Uterus (tissue), 4 donors: ENCODE measurements around the gene PRSS53. TPM values are rescaled to one million over a fixed set of nuclear protein-coding genes. Genes with fewer than 3 reads are reported as not detected.

Experiments
- DNase-seq, 2 donors: peaks; one replicate each; pipeline ENCODE4 v3.0.0-alpha.2; 2019 to 2020
- H3K27ac ChIP-seq, 2 donors: fragments of 200-600 bp; sonication (generic); 1 replicate in 1 of 2; 2 replicates in 1 of 2; pipeline ENCODE4 v1.5.1; 2016 to 2018
- H3K27me3 ChIP-seq, 2 donors: fragments of 200-600 bp; sonication (generic); one replicate each; pipeline ENCODE4 v1.5.1; 2018 to 2019; ENCODE audit warnings: control low read depth in 1 of 2
- H3K36me3 ChIP-seq, 2 donors: fragments of 200-600 bp; sonication (generic); one replicate each; pipeline ENCODE4 v1.5.1; 2019; ENCODE audit warnings: control low read depth in 1 of 2
- H3K4me1 ChIP-seq, 2 donors: fragments of 200-600 bp; sonication (generic); one replicate each; pipeline ENCODE4 v1.5.1; 2018 to 2019; ENCODE audit warnings: control low read depth in 1 of 2
- H3K4me3 ChIP-seq, 2 donors: fragments of 200-600 bp; sonication (generic); 1 replicate in 1 of 2; 2 replicates in 1 of 2; pipeline ENCODE4 v1.5.1; 2018 to 2019; ENCODE audit warnings: mild to moderate bottlenecking in 1 of 2
- H3K9me3 ChIP-seq, 2 donors: fragments of 200-600 bp; sonication (generic); one replicate each; pipeline ENCODE4 v1.5.1; 2019; ENCODE audit warnings: control low read depth in 1 of 2
- CTCF ChIP-seq, 4 experiments: fragments of 200-600 bp in 2 of 4; fragments of 450-650 bp in 2 of 4; sonication (generic) in 2 of 4; IDR thresholded peaks; one replicate each; pipeline ENCODE4 v1.5.1; 2016 to 2019; ENCODE audit warnings: antibody characterized with exemption in 4 of 4, mild to moderate bottlenecking in 2 of 4, moderate library complexity in 1 of 4
- POLR2A ChIP-seq, 2 donors: fragments of 450-650 bp; IDR thresholded peaks; one replicate each; pipeline ENCODE4 v1.6.1; 2016; ENCODE audit warnings: antibody characterized with exemption in 2 of 2, mild to moderate bottlenecking in 1 of 2, moderate library complexity in 1 of 2
- intact Hi-C: fragments of 100-400 bp; cut with DNase I; formaldehyde crosslinking; loops from one replicate; pipeline ENCODE4 v1.15.1; 2023; ENCODE audit warnings: low total_unique reads
- total RNA-seq, 4 donors: library from RNA; depleted of rRNA in 3 of 4; stranded (reverse); fragments of >200 nt in 3 of 4; gene quantifications; one replicate each; pipeline versions ENCODE4 v1.1.0 to v1.2.4, GENCODE V29; 2014 to 2023
- donor health status: DM: yes; HTN: yes; CAD: no.

Gene PRSS53
- total RNA-seq, 4 donors from 2014 or later, result under 0.01 to 5.5 (median 2.4) TPM; not detected in 1

GRCh38 chr16:31134091-31134571, 45.4 kb upstream of the PRSS53 start:
- no peak overlapping the region for H3K27ac ChIP-seq
- H3K36me3 ChIP-seq, result no peaks in the 10 kb centered on the region
- TF ChIP-seq CTCF (IDR thresholded peaks at IDR 0.05) (no peak), POLR2A (IDR thresholded peaks at IDR 0.05) (no peak)
- DNase-seq, result no peak
- no peaks in the 10 kb centered on the region for H3K9me3 ChIP-seq
- peaks cover 0 to 11% of the 10 kb centered on the region in 2 donors for H3K4me1 ChIP-seq
- H3K27me3 ChIP-seq, result no peaks in the 10 kb centered on the region
- intact Hi-C loops, result no loop called here
- no peak overlapping the region for H3K4me3 ChIP-seq

DNA sequence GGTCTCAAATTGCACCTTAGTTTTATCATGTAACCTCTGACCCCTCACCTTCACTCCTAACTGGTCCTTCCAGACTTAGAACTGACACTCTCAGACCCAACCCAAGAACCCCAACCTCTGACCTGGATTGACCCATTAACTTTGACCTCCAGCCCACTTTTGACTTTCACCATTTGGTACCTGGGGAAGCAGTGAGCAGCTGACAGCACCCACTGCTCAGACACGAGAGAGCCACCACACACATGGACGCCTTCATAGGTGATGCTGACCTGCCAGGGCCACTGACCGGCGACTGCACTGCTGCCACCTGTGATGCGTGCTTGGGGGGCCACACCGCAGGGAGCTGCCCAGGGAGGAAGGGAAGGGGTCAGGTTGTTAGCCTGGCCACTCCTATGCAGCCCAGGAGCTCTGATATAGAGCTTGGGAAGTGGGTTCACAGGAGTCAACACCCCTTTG, 44.3 kb upstream of the PRSS53 start:
- Histone ChIP-seq H3K36me3 (no peaks in the 10 kb centered on the region), H3K9me3 (no peaks in the 10 kb centered on the region), H3K27ac (no peak overlapping the region), H3K4me3 (no peak overlapping the region), H3K27me3 (no peaks in the 10 kb centered on the region), H3K4me1 (peaks cover 0 to 11% of the 10 kb centered on the region in 2 donors)
- intact Hi-C loops, result no loop called here
- TF ChIP-seq POLR2A (IDR thresholded peaks at IDR 0.05) (no peak), CTCF (IDR thresholded peaks at IDR 0.05) (no peak)
- no peak for DNase-seq

GRCh38 chr16:31132303-31132979, 43.7 kb upstream of the PRSS53 start:
- no peaks in the 10 kb centered on the region for H3K9me3 ChIP-seq
- H3K36me3 ChIP-seq, result no peaks in the 10 kb centered on the region
- intact Hi-C loops, result no loop called here
- no peak for DNase-seq
- H3K4me1 ChIP-seq, result peaks cover 0 to 11% of the 10 kb centered on the region in 2 donors
- no peak overlapping the region for H3K4me3 ChIP-seq
- TF ChIP-seq POLR2A (IDR thresholded peaks at IDR 0.05), result no peak
- TF ChIP-seq CTCF (IDR thresholded peaks at IDR 0.05), result no peak
- no peaks in the 10 kb centered on the region for H3K27me3 ChIP-seq
- no peak overlapping the region for H3K27ac ChIP-seq

DNA sequence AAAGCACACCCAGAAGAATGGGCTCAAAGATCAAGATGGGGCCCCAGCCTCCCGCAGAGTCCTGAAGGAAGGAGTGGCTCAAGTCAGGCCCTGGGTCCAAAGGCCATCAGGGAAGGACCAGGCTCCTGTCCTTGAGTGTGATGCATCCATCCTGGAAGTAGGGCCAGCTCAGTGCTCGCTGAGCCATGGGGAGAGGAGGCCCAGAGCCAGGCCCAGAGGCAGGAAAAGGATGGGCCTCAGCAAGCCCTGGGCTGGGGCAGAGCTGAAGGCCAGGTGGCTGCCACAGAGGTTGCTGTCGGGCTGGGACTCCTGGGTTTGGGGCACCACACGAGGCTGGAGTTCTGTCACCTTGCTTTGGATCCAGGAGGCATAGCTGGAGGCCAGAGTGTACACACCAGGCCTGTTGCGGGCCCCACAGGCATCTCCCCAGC, 43.1 kb upstream of the PRSS53 start:
- H3K27ac ChIP-seq, result no peak overlapping the region
- TF ChIP-seq CTCF (IDR thresholded peaks at IDR 0.05) (no peak), POLR2A (IDR thresholded peaks at IDR 0.05) (no peak)
- no peaks in the 10 kb centered on the region for H3K36me3 ChIP-seq
- H3K4me3 ChIP-seq, result no peak overlapping the region
- H3K4me1 ChIP-seq, result peaks cover 0 to 11% of the 10 kb centered on the region in 2 donors
- intact Hi-C loops, result no loop called here
- H3K9me3 ChIP-seq, result no peaks in the 10 kb centered on the region
- H3K27me3 ChIP-seq, result no peaks in the 10 kb centered on the region
- DNase-seq, result no peak

GRCh38 chr16:31131416-31131815, 42.7 kb upstream of the PRSS53 start:
- peaks cover 0 to 11% of the 10 kb centered on the region in 2 donors for H3K4me1 ChIP-seq
- H3K27ac ChIP-seq, result no peak overlapping the region
- DNase-seq, result no peak
- TF ChIP-seq CTCF (IDR thresholded peaks at IDR 0.05) (no peak), POLR2A (IDR thresholded peaks at IDR 0.05) (no peak)
- intact Hi-C loops, result no loop called here
- no peaks in the 10 kb centered on the region for H3K9me3 ChIP-seq
- H3K4me3 ChIP-seq, result no peak overlapping the region
- no peaks in the 10 kb centered on the region for H3K36me3 ChIP-seq
- no peaks in the 10 kb centered on the region for H3K27me3 ChIP-seq
